Measurements from ENCODE around the gene ZC3HAV1.

ZC3HAV1 gene

GRCh38 chr7:139018910-139019309 is 90.6 kb downstream of the ZC3HAV1 start:
- DNase-seq (ENCODE audit: low spot score): no peak

DNA sequence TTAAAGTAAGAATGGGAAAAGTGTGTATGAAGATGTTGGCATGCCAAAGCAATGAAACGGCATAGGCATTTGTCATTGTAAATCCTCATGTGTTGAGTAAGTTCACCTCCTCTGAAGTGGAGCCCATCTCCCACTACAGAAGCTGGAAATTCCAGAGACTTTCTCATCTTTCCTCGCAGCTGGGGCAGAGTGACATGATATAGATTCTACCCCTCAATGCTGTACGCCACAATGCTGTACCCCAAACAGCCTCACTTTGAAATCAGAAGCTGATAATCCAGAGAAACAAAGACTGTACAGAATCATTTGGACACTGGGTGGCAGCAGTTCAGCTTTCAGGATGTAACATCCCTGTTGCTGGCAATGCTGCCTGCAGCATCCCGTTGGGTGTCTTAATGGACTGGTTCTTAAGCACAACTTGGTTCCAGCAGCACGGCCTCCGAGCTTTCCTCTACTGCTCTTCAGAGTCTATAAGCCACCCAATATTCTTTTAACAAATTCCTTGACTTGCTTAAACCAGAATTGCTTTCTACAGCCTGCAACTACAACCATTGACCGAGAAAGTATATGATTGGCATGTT is 92.5 kb downstream of the ZC3HAV1 start:
- peak; percentile 76 for DNase-seq (ENCODE audit: low spot score)

DNA sequence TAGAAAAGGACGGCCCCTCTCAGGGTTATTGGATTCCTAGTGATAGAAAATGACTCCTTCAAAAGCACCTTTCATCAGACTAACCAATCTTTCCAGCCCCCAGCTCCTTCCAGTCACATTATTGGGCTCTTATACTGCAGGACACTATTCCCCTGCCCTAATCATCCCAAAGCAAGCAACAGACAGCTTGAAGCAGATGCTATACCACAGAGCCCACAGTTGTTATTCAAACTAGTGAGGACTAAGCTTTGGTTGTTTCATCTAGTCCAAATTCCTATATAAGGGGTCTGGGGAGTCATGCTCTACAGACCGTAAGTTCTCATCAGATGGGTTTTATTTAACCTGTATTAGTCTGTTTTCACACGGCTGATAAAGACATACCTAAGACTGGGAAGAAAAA is 98.1 kb downstream of the ZC3HAV1 start:
- no peak for DNase-seq (ENCODE audit: low spot score)

- DNase-seq (ENCODE audit: low spot score): no peak
Measured at GRCh38 chr7:139004321-139005090, 105.0 kb downstream of the ZC3HAV1 start.

DNA sequence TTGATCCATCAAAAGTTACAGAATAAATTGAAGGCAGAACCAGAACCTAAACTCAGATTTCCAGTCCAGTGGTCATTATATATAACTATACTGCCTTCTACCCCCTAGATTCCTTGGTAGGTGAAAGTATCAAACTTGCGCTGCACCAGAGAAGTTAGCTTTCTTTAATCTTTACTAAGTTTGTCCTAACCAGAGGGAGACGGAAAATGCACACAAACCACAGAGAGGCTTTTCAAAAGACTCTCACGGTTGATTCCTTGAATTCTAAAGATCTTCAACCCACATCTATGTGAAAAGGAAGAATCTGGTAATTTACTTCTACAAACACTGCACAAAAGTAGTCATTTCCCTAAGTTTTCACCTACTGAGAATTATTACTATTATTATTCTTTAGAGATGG is 110.1 kb downstream of the ZC3HAV1 start:
- DNase-seq (ENCODE audit: low spot score): no peak

Measured in hepatic stellate cell (primary cell).